ENCODE measurements around the gene WBP2NL.

- no peak for TF ChIP-seq RAD21 (IDR thresholded peaks at IDR 0.05 in 1 of 2, conservative IDR thresholded peaks at IDR 0.05 in 1 of 2; ENCODE audit: low read depth in 2 of 2, low read length in 2 of 2)
- no peak for TF ChIP-seq RFX5 (IDR thresholded peaks at IDR 0.05; ENCODE audit: borderline replicate concordance, low read depth, low read length)
- no peak for TF ChIP-seq FOSL1 (IDR thresholded peaks at IDR 0.05; ENCODE audit: insufficient read depth, low read depth, low read length)
- no peak for TF ChIP-seq ZNF274 (IDR thresholded peaks at IDR 0.05; ENCODE audit: borderline replicate concordance, extremely low read depth, low read length)
- TF ChIP-seq POLR2AphosphoS5 (IDR thresholded peaks at IDR 0.05; ENCODE audit: low read depth, low read length): no peak
- no peak for TF ChIP-seq CTCF (IDR thresholded peaks at IDR 0.05; ENCODE audit: control extremely low read depth in 1 of 3, insufficient read depth in 1 of 3, low read depth in 1 of 3, low read length in 3 of 3)
- no peak for TF ChIP-seq EZH2 (IDR thresholded peaks at IDR 0.05; ENCODE audit: low read depth, low read length, severe bottlenecking)
- no peak for TF ChIP-seq NANOG (IDR thresholded peaks at IDR 0.05; ENCODE audit: insufficient read depth, low read depth, low read length, poor library complexity, severe bottlenecking)
- TF ChIP-seq GABPA (IDR thresholded peaks at IDR 0.05; ENCODE audit: borderline replicate concordance, insufficient read depth, low read length): no peak
- no peak for TF ChIP-seq BRCA1 (IDR thresholded peaks at IDR 0.05; ENCODE audit: low read depth, low read length)
- no peak for TF ChIP-seq GTF2F1 (IDR thresholded peaks at IDR 0.05; ENCODE audit: borderline replicate concordance, low read depth, low read length)
Observed at GRCh38 chr22:42021571-42021970, 23.0 kb downstream of the WBP2NL start.

Measured in H1 (cell line).